NCI-H2107 treated with DMSO at 0.1 percent for 48 hours (cell line): ENCODE measurements around the gene PIWIL1.

Experiments
- DNase-seq: peaks from one replicate; lab custom pipeline; 2025; ENCODE audit not compliant: unreplicated experiment; lab: John Stamatoyannopoulos, UW

Gene PIWIL1

DNA sequence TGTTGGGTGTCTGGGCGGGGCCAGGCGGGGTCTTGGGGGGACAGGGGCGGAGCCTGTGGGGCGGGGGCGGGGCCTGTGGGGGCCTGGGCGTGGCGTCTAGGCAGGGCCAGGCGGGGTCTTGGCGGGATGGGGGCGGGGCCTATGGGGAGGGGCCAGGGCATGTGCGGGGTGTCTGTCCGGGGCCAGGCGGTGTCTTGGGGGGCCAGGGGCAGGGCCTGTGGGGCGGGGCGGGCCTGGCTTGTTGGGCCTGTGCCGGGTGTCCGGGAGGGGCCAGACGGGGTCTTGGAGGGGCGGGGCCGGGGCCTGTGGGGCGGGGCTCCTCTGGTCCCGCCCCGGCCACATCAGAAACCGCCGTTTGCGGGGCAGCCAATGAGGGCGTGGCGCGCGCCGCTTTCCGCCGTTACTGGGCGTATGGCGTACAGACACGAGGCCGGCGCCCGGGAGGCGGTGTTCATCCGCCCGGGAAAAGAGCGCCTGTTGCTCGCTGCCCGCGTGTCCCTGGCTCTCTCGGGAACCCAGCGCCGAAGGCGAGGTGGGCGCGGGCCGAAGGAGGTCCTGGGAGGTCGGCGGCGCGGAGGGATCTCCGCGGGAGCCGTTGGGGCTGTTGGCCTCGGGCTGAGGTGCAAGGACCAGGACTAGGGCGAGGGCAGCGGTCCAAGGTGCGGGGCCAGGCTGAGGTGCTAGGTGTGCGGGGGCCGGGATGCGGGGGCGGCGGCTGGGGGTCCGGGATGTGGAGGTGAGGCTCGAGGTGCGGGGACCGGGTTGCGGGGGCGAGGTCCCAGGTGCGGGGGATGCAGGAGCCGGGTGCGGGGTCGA is at the start of gene PIWIL1:
Gene PIWIL1, plus strand, starts transcription at position 400 of the 816 bp plus-strand sequence. CDS start 4,705 bp downstream, outside the sequence.
- no peak for DNase-seq

- DNase-seq = no peak
Measured at GRCh38 chr12:130288206-130288605, 49.5 kb upstream of the PIWIL1 start.

DNA sequence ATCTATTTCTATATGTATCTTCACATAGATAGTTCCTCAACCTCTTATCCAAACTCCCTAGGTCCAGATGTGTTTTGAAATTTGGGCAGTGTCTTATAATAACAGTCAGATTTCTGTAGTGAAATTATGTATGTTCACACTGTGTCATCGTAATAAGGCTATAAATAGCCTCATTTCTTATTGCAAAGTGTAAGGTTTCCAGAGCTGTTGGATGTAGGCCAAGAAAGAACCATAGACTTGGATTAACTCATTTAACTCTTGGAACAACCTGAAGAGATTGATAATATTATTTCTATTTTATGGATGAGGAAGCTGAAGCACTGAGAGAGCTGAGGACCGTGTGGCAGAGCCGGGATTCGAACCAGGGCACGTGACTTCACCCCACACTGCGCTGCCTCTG is 49.0 kb upstream of the PIWIL1 start:
- no peak for DNase-seq

DNA sequence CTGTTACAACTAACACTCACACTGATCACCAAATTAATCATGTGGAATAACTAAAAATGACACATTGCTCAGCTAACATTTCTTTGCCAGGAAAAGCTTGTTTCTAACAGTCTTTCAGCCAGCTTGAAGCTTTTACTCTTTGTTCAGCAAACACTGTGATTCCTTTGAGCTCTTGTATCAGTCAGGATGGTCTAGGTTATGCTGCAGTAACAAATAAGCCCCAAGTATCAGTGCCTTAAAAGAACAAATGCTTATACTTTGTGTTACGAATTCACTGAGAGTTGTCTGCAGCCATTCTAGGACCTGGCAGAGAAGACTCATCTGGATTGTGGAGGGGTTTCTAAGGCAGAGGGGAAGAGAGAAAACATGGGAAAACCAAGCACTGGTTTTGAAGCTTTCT is 47.6 kb upstream of the PIWIL1 start:
- DNase-seq = no peak

DNA sequence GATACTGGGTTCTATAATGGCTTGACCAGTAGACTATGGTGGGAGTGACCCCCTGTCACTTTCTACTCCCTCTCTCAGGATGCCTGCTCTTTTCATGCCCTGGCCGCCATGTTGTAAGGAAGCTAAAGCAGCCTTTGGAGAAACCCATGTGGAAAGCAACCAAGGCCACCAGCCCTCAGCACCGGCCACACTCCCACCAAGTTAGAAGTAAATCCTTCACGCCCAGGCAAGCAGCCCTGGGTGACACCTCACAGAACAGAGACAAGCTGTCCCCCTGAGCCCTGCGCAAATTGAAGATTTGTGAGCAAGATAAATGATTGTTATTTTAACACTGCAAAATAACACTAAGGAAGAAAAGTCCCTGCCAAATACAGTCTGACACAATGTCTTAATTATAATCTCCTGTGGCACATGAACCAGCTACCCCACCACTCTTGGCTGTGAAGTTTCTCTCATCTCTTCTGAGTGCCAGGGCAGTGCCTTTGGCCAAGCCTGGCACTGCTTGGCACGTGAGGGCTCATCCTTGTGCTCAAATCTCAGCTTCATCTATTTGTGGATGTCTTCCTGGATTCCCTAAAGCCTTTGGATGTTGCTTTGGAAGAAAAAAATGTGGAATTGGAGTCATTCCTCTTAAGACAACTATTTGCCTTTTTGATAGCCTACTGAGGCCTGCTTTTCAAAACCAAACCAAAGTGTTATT is 39.2 kb upstream of the PIWIL1 start:
- DNase-seq = no peak

- DNase-seq = no peak
Measured at GRCh38 chr12:130299574-130299973, 38.1 kb upstream of the PIWIL1 start.

DNA sequence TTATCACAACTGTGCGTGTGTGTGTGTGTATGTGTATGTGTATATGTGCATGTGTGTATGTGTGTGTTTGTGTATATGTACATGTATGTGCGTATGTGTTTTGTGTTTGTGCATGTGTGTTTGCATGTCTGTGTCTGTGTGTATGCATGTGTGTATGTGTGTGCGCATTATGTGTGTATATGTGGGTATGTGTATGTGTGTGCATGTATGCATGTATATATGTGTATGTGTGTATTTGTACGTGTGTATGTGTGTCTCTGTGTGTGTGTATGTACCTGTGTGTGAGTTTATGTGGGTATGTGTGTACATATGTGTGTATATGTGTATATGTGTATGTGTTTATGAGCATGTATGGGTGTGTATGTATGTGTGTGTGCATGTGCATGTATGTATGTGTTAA is 37.6 kb upstream of the PIWIL1 start:
- DNase-seq = no peak

GRCh38 chr12:130300737-130301535 is 36.8 kb upstream of the PIWIL1 start:
- DNase-seq = no peak

- no peak for DNase-seq
Measured at GRCh38 chr12:130301559-130301958, 36.1 kb upstream of the PIWIL1 start.

- DNase-seq = no peak
Measured at GRCh38 chr12:130303781-130304180, 33.9 kb upstream of the PIWIL1 start.

DNA sequence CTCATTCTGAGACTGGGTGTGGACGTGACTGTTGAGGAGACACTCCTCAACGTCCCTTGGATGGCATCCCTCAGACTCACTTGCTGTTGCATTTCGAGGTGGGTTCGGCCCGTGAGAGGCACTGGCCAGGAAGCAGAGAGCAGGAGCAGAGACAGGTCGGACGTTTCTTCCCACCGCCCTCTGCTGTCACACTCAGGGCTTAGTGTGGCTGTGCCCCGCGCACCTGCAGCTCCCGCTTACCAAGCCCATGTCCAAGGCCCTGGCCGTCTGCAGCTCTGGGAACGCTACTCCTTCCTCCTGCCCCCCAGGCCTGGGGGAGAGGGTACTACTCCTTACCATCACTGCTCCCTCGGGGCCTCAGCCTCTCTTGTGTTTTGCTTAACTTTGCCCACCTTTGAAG is 29.8 kb upstream of the PIWIL1 start:
- no peak for DNase-seq

DNA sequence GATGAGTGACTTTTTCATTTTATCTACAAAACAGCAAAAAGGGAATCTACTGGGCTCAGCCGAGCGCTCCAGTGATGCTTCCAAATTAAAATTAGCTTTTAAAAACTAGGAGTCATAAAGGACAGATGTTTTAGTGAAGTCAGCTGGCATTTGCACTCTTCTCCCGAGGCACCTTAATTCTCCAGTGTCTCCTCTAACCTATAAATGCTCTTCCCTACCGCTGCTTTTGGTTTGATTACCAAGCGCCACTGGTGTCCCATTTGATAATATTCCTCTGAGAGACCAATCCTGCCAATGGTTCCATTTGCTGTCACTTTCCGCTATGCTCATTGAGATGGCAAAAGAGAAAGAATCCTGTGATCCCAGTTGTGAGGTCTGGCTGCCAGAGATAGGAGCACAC is 29.3 kb upstream of the PIWIL1 start:
- DNase-seq = no peak

GRCh38 chr12:130316251-130316650 is 21.4 kb upstream of the PIWIL1 start:
- DNase-seq = no peak

DNA sequence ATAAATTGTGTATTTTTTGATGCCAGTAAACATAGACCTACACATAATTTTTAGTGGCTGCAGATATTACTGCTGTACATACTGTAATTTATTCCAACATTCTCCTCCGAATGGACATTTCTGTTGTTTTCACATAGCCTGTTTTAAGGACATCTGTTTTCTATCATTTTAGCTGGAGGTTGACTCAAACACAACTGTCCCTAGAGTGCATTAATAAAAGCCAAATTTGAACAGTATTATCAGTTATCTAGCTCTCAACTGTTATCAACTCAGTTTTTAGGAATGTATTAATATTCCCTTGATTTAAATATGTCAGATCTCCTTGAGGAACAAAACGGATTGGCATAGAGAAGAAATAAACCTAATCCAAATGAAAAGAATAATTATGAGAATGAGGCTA is 17.2 kb upstream of the PIWIL1 start:
- no peak for DNase-seq

DNA sequence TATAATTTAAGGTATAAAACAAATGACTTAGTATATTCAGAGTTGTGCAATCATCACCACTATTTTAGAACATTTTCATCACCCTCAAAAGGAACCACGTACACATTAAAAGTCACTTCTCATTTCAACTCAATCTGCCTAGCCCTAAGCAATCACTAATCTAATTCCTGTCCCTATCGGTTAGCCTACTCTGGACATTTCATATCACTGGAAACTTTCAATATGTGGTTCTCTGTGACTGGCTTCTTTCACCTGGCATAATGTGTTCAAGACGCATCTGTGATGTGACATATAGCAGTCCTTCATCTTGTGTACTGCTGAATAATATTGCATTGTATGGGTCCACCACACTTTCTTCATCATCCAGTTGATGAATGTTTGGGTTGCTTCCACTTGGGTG is 15.4 kb upstream of the PIWIL1 start:
- no peak for DNase-seq

DNA sequence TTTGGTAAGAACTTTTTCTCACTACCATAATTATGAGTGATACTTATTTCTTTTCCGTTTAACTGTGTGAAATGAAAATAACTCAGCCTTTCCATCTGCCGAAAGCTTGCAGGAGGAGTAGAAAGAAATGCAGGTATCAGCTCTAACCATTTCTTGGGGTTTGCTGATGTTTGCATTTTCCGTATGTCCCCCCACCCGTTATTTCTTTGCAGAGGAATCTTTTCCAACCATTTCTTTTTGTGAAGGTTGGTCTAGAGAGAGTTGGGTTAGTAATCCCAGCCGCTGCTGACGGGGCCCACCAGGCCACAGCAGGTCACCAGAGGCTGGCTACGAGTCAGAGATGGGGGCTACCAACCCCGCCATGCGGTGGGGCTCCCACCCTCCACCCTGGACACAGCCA is 7.0 kb upstream of the PIWIL1 start:
- DNase-seq = no peak

DNA sequence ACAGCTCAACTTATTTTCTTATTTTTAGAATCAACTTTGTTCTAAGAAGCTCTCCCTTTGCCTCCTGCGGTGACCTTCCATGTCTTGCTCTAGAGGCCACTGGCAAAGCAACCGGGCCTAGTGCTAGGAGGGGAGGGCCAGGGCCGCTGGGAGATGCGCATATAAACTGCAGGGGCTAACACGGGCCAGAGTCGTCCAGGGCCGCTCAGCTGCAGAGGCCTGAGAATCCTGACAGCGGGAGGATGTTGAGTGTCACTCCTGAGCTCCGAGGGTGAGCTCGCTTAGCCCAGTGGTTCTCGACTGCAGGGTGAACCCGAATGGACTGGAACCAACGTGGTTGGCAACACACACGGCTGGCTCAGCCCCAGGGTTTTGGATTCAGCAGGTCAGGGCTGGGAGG is 6.5 kb upstream of the PIWIL1 start:
- no peak for DNase-seq

GRCh38 chr12:130333341-130333740 is 4.3 kb upstream of the PIWIL1 start:
- DNase-seq = no peak

DNA sequence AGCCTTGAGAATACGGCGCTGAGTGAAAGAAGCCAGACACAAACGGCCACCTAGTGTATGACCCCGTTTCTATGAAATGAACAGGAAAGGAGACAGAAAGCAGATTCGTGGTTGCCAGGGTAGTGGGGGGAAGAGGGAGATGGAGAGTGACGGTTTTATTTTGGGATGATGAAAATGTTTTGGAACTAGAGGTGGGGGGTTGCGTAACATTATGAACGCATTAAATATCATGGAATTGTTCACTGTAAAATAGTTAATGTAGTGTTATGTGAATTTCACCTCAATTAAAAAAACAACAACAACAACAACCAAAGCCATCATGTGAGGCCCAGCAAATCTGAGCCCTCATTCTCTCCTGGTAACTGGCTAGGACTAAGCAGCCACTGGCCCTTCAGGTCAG is 3.3 kb upstream of the PIWIL1 start:
- no peak for DNase-seq

DNA sequence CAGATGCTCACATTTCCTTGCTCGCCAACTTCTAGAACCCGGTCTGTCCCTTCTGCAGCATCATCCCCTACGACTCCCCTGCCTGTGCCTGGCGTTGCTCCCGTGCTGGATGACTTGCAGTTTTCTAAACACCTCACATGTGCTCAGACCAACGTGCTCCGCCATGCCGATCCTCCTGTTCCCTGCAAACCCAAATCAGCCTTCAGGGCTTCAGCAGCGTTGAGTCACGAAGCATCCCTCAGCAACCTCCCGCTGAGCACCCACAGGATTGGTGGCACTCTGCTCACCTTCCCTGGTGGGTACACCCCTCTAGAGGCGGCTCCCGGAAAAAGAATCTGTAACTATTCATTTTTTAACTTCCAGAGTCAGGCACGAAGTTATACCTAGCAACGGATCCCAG is 2.8 kb upstream of the PIWIL1 start:
- DNase-seq = no peak

GRCh38 chr12:130335517-130336392 is 1.9 kb upstream of the PIWIL1 start:
- peak; percentile 58 for DNase-seq
